GM19240 (cell line): ENCODE data around the gene SLC24A4.
A peak's percentile ranks its signal among the peaks of the same experiment; 100 is the strongest.

ENCODE experiments used
- DNase-seq: peaks from one replicate; pipeline ENCODE4 v3.0.0; 2011; ENCODE audit warnings: low spot score; ENCODE audit not compliant: insufficient read length

SLC24A4 gene

GRCh38 chr14:92496191-92496857 is 173.4 kb downstream of the SLC24A4 start:
- no peak for DNase-seq

GRCh38 chr14:92497391-92497790 is 174.4 kb downstream of the SLC24A4 start:
- no peak for DNase-seq

GRCh38 chr14:92499234-92499633 is 176.3 kb downstream of the SLC24A4 start:
- DNase-seq = no peak

GRCh38 chr14:92500491-92500941 is 177.6 kb downstream of the SLC24A4 start:
- no peak for DNase-seq

- DNase-seq = no peak
These were observed 179.0 kb downstream of the SLC24A4 start for GRCh38 chr14:92501891-92502351.

GRCh38 chr14:92502541-92503286 is 179.7 kb downstream of the SLC24A4 start:
- DNase-seq = no peak

GRCh38 chr14:92503756-92504491 is 181.0 kb downstream of the SLC24A4 start:
- DNase-seq = no peak

GRCh38 chr14:92505826-92506225 is 182.9 kb downstream of the SLC24A4 start:
- DNase-seq = no peak

GRCh38 chr14:92506231-92506630 is 183.3 kb downstream of the SLC24A4 start:
- DNase-seq = no peak

GRCh38 chr14:92507174-92507768 is 184.3 kb downstream of the SLC24A4 start:
- no peak for DNase-seq

- DNase-seq = no peak
These were observed 188.0 kb downstream of the SLC24A4 start for GRCh38 chr14:92510972-92511371.

- DNase-seq = no peak
These were observed 188.7 kb downstream of the SLC24A4 start for GRCh38 chr14:92511453-92512238.

- no peak for DNase-seq
These were observed 189.8 kb downstream of the SLC24A4 start for GRCh38 chr14:92512807-92513203.

- peak; percentile 59 for DNase-seq
These were observed 190.4 kb downstream of the SLC24A4 start, which contains the start of gene RIN3 for GRCh38 chr14:92513204-92513965. Gene RIN3 (plus strand): TSS chr14:92513781. CDS start chr14:92513933, 152 bp downstream.

GRCh38 chr14:92513966-92514843 is 191.2 kb downstream of the SLC24A4 start:
- DNase-seq = no peak

GRCh38 chr14:92514844-92515514 is 192.0 kb downstream of the SLC24A4 start:
- DNase-seq = no peak

- no peak for DNase-seq
These were observed 192.8 kb downstream of the SLC24A4 start for GRCh38 chr14:92515546-92516343.
